ENCODE measurements around the gene DMRT3.

DMRT3 gene

GRCh38 chr9:933356-933755, 43.1 kb upstream of the DMRT3 start:
- Histone ChIP-seq H2AFZ (ENCODE audit: low read depth) (no peak overlapping the region), H3K4me3 (IDR thresholded peaks at IDR 0.05; ENCODE audit: insufficient read depth, low read depth, low read length) (no peak overlapping the region)

GRCh38 chr9:935348-935965, 41.0 kb upstream of the DMRT3 start:
- Histone ChIP-seq H2AFZ (ENCODE audit: low read depth) (no peak overlapping the region), H3K27me3 (ENCODE audit: insufficient read depth, low read depth) (no peaks in the 10 kb centered on the region), H3K4me3 (IDR thresholded peaks at IDR 0.05; ENCODE audit: insufficient read depth, low read depth, low read length) (no peak overlapping the region), H3K27ac (no peak overlapping the region), H4K20me1 (ENCODE audit: insufficient read depth) (no peaks in the 10 kb centered on the region), H3K4me2 (no peak overlapping the region), H3K9ac (no peak overlapping the region), H3K36me3 (ENCODE audit: insufficient read depth) (no peaks in the 10 kb centered on the region), H3K79me2 (ENCODE audit: insufficient read depth, low read depth) (no peaks in the 10 kb centered on the region), H3K4me1 (ENCODE audit: low read depth, poor library complexity, severe bottlenecking) (no peaks in the 10 kb centered on the region)
- no peak for TF ChIP-seq CTCF (conservative IDR thresholded peaks at IDR 0.05; ENCODE audit: low read depth, low read length)

More at GRCh38 chr9:933356-933755, 43.1 kb upstream of the DMRT3 start:
- TF ChIP-seq CTCF (conservative IDR thresholded peaks at IDR 0.05; ENCODE audit: low read depth, low read length) = no peak
- Histone ChIP-seq H4K20me1 (ENCODE audit: insufficient read depth) (no peaks in the 10 kb centered on the region), H3K79me2 (ENCODE audit: insufficient read depth, low read depth) (no peaks in the 10 kb centered on the region), H3K9ac (no peak overlapping the region), H3K4me2 (no peak overlapping the region), H3K27ac (no peak overlapping the region), H3K27me3 (ENCODE audit: insufficient read depth, low read depth) (no peaks in the 10 kb centered on the region), H3K36me3 (ENCODE audit: insufficient read depth) (no peaks in the 10 kb centered on the region), H3K4me1 (ENCODE audit: low read depth, poor library complexity, severe bottlenecking) (no peaks in the 10 kb centered on the region)

- H4K20me1 ChIP-seq (ENCODE audit: insufficient read depth) = no peaks in the 10 kb centered on the region
These were observed 33.5 kb upstream of the DMRT3 start for GRCh38 chr9:942805-943580.

GRCh38 chr9:947985-948384, 28.5 kb upstream of the DMRT3 start:
- no peaks in the 10 kb centered on the region for H3K4me1 ChIP-seq (ENCODE audit: low read depth, poor library complexity, severe bottlenecking)
- no peaks in the 10 kb centered on the region for H3K27me3 ChIP-seq (ENCODE audit: insufficient read depth, low read depth)
- H3K9ac ChIP-seq = no peak overlapping the region
- H3K27ac ChIP-seq = no peak overlapping the region
- no peak overlapping the region for H3K4me2 ChIP-seq
- no peak overlapping the region for H2AFZ ChIP-seq (ENCODE audit: low read depth)
- no peaks in the 10 kb centered on the region for H3K36me3 ChIP-seq (ENCODE audit: insufficient read depth)
- no peak for TF ChIP-seq CTCF (conservative IDR thresholded peaks at IDR 0.05; ENCODE audit: low read depth, low read length)
- no peak overlapping the region for H3K4me3 ChIP-seq (IDR thresholded peaks at IDR 0.05; ENCODE audit: insufficient read depth, low read depth, low read length)
- H4K20me1 ChIP-seq (ENCODE audit: insufficient read depth) = no peaks in the 10 kb centered on the region
- no peaks in the 10 kb centered on the region for H3K79me2 ChIP-seq (ENCODE audit: insufficient read depth, low read depth)

More at GRCh38 chr9:942805-943580, 33.5 kb upstream of the DMRT3 start:
- H3K27me3 ChIP-seq (ENCODE audit: insufficient read depth, low read depth) = no peaks in the 10 kb centered on the region
- H3K79me2 ChIP-seq (ENCODE audit: insufficient read depth, low read depth) = no peaks in the 10 kb centered on the region
- H3K4me2 ChIP-seq = no peak overlapping the region
- no peak overlapping the region for H3K4me3 ChIP-seq (IDR thresholded peaks at IDR 0.05; ENCODE audit: insufficient read depth, low read depth, low read length)
- H3K27ac ChIP-seq = no peak overlapping the region
- no peak for TF ChIP-seq CTCF (conservative IDR thresholded peaks at IDR 0.05; ENCODE audit: low read depth, low read length)
- no peaks in the 10 kb centered on the region for H3K4me1 ChIP-seq (ENCODE audit: low read depth, poor library complexity, severe bottlenecking)
- no peak overlapping the region for H2AFZ ChIP-seq (ENCODE audit: low read depth)
- H3K36me3 ChIP-seq (ENCODE audit: insufficient read depth) = no peaks in the 10 kb centered on the region
- no peak overlapping the region for H3K9ac ChIP-seq

All from KMS-11 (cell line).